Activated CD4-positive, alpha-beta T cell treated with anti-CD3 and anti-CD28 coated beads for 36 hours (primary cell): ENCODE measurements around the gene MAP4K4. TPM values are rescaled to one million over a fixed set of nuclear protein-coding genes. Genes with fewer than 3 reads are reported as not detected.

Experiments used
- ATAC-seq: fragments of 200-7000 bp; cut with Tn5 transposase; one replicate; pipeline ENCODE4 v1.10.0; 2021; ENCODE audit warnings: mild to moderate bottlenecking, moderate library complexity
- CTCF ChIA-PET: fragments of 350-600 bp; sonication (Branson Sonifier 250); formaldehyde crosslinking; loops from one replicate; lab custom pipeline; 2021; ENCODE audit warnings: antibody characterized with exemption; lab: Charles Lee
- POLR2A ChIA-PET: fragments of 350-600 bp; sonication (Branson Sonifier 250); formaldehyde crosslinking; loops from one replicate; lab custom pipeline; 2021; ENCODE audit warnings: antibody characterized with exemption, inconsistent platforms; lab: Charles Lee
- DNase-seq: peaks from one replicate; pipeline ENCODE4 v3.0.0-alpha.2; 2020
- H3K27ac Mint-ChIP-seq: one replicate; pipeline ENCODE4 v1.8.0; 2021; ENCODE audit warnings: mixed read lengths
- H3K27me3 Mint-ChIP-seq: one replicate; pipeline ENCODE4 v1.8.0; 2021; ENCODE audit warnings: mixed read lengths
- H3K36me3 Mint-ChIP-seq: one replicate; pipeline ENCODE4 v1.8.0; 2021; ENCODE audit warnings: low read depth, mixed read lengths
- H3K4me1 Mint-ChIP-seq: one replicate; pipeline ENCODE4 v1.8.0; 2021; ENCODE audit warnings: mixed read lengths
- H3K4me3 Mint-ChIP-seq: one replicate; pipeline ENCODE4 v1.8.0; 2021; ENCODE audit warnings: mild to moderate bottlenecking, moderate library complexity, mixed read lengths
- H3K9me3 Mint-ChIP-seq: one replicate; pipeline ENCODE4 v1.8.0; 2021; ENCODE audit warnings: low read depth, mixed read lengths
- intact Hi-C, 2 experiments: fragments of 100-400 bp; cut with DNase I in 1 of 2; cut with micrococcal nuclease in 1 of 2; formaldehyde crosslinking; loops; one replicate each; pipeline versions ENCODE4 v1.14.2 to v1.15.1; 2022 to 2024; cut with DNase I, micrococcal nuclease
- total RNA-seq, 2 experiments: library from RNA; stranded (reverse); gene quantifications; one replicate each; pipeline ENCODE4 v1.2.3, GENCODE V29; 2021

The MAP4K4 gene
- total RNA-seq, 2 experiments from 2014 or later, result 62.3 to 70.2 TPM

- H3K27me3 Mint-ChIP-seq, result no peaks in the 10 kb centered on the region
- ChIA-PET POLR2A (no interaction called here), CTCF (interaction anchor here (0.7 kb wide), 1 partner anchor 76 kb away, joined by 3 read pairs; no protein-coding TSS in a partner anchor)
- DNase-seq (no peak), ATAC-seq (no peak)
- H3K4me1 Mint-ChIP-seq, result peaks cover 63% of the 10 kb centered on the region
- intact Hi-C loops, result no loop called here
- H3K27ac Mint-ChIP-seq, result peak overlapping the region; percentile 26
- no peak overlapping the region for H3K4me3 Mint-ChIP-seq
- peaks cover 13% of the 10 kb centered on the region for H3K36me3 Mint-ChIP-seq
- H3K9me3 Mint-ChIP-seq, result no peaks in the 10 kb centered on the region
Measured at GRCh38 chr2:101803128-101803527, 105.6 kb downstream of the MAP4K4 start.

- ChIA-PET POLR2A (no interaction called here), CTCF (interaction anchor here (0.5 to 0.7 kb wide), 2 partner anchors 75 to 81 kb away, joined by 3 read pairs; no protein-coding TSS in a partner anchor)
- intact Hi-C loops, result no loop called here
- DNase-seq, result no peak
- H3K4me3 Mint-ChIP-seq, result no peak overlapping the region
- H3K36me3 Mint-ChIP-seq, result peaks cover 13% of the 10 kb centered on the region
- no peak overlapping the region for H3K27ac Mint-ChIP-seq
- H3K27me3 Mint-ChIP-seq, result no peaks in the 10 kb centered on the region
- ATAC-seq, result no peak
- no peaks in the 10 kb centered on the region for H3K9me3 Mint-ChIP-seq
- H3K4me1 Mint-ChIP-seq, result peaks cover 67% of the 10 kb centered on the region
Measured at GRCh38 chr2:101803945-101804696, 106.6 kb downstream of the MAP4K4 start.

GRCh38 chr2:101805152-101806088 is 107.9 kb downstream of the MAP4K4 start:
- ATAC-seq, result no peak
- intact Hi-C loops, result no loop called here

GRCh38 chr2:101806123-101806522 is 108.6 kb downstream of the MAP4K4 start:
- ChIA-PET CTCF (interaction anchor here (1.0 kb wide), 1 partner anchor 16 kb away, joined by 3 read pairs; no protein-coding TSS in a partner anchor), POLR2A (no interaction called here)
- peak overlapping the region; percentile 75 for H3K27ac Mint-ChIP-seq
- no peaks in the 10 kb centered on the region for H3K27me3 Mint-ChIP-seq
- no peak overlapping the region for H3K4me3 Mint-ChIP-seq
- ATAC-seq (peak; percentile 79), DNase-seq (peak; percentile 58)
- intact Hi-C loops, result no loop called here
- H3K9me3 Mint-ChIP-seq, result no peaks in the 10 kb centered on the region
- peaks cover 11% of the 10 kb centered on the region for H3K36me3 Mint-ChIP-seq
- peaks cover 67% of the 10 kb centered on the region for H3K4me1 Mint-ChIP-seq

More at GRCh38 chr2:101805152-101806088, 107.9 kb downstream of the MAP4K4 start:
- POLR2A ChIA-PET, result no interaction called here
- CTCF ChIA-PET, result interaction anchor here (1.0 kb wide), 1 partner anchor 16 kb away, joined by 3 read pairs; no protein-coding TSS in a partner anchor
- Mint-ChIP-seq H3K36me3 (peaks cover 11% of the 10 kb centered on the region), H3K27ac (peak overlapping the region; percentile 75), H3K9me3 (no peaks in the 10 kb centered on the region), H3K27me3 (no peaks in the 10 kb centered on the region), H3K4me3 (no peak overlapping the region), H3K4me1 (peaks cover 67% of the 10 kb centered on the region)
- DNase-seq, result no peak

GRCh38 chr2:101806701-101807100 is 109.2 kb downstream of the MAP4K4 start:
- intact Hi-C loops, result no loop called here
- Mint-ChIP-seq H3K36me3 (peaks cover 11% of the 10 kb centered on the region), H3K27ac (peak overlapping the region; percentile 86), H3K4me3 (peak overlapping the region; percentile 47), H3K27me3 (no peaks in the 10 kb centered on the region), H3K4me1 (peaks cover 71% of the 10 kb centered on the region), H3K9me3 (no peaks in the 10 kb centered on the region)
- no peak for DNase-seq
- ChIA-PET POLR2A (no interaction called here), CTCF (interaction anchor here (0.6 to 1.0 kb wide), 3 partner anchors 9 to 111 kb away, joined by 3 read pairs; no protein-coding TSS in a partner anchor)
- no peak for ATAC-seq

GRCh38 chr2:101807242-101807641 is 109.7 kb downstream of the MAP4K4 start:
- intact Hi-C loops, result no loop called here
- peak; percentile 17 for ATAC-seq
- Mint-ChIP-seq H3K36me3 (peaks cover 12% of the 10 kb centered on the region), H3K9me3 (no peaks in the 10 kb centered on the region), H3K4me3 (no peak overlapping the region), H3K27ac (peak overlapping the region; percentile 28), H3K4me1 (peaks cover 71% of the 10 kb centered on the region), H3K27me3 (no peaks in the 10 kb centered on the region)
- DNase-seq, result no peak
- CTCF ChIA-PET, result interaction anchor here (0.6 kb wide), 3 partner anchors 8 to 268 kb away, joined by 3 read pairs; no protein-coding TSS in a partner anchor
- POLR2A ChIA-PET, result no interaction called here

- no peak for DNase-seq
- peaks cover 69% of the 10 kb centered on the region for H3K4me1 Mint-ChIP-seq
- no peak overlapping the region for H3K4me3 Mint-ChIP-seq
- H3K9me3 Mint-ChIP-seq, result no peaks in the 10 kb centered on the region
- CTCF ChIA-PET, result interaction anchor here (0.6 to 1.4 kb wide), 2 partner anchors 14 to 269 kb away, joined by 3 to 4 read pairs; no protein-coding TSS in a partner anchor
- POLR2A ChIA-PET, result no interaction called here
- H3K27me3 Mint-ChIP-seq, result no peaks in the 10 kb centered on the region
- peaks cover 8% of the 10 kb centered on the region for H3K36me3 Mint-ChIP-seq
- intact Hi-C loops, result no loop called here
- no peak for ATAC-seq
- H3K27ac Mint-ChIP-seq, result no peak overlapping the region
Measured at GRCh38 chr2:101808006-101808562, 110.6 kb downstream of the MAP4K4 start.

GRCh38 chr2:101809698-101810097 is 112.2 kb downstream of the MAP4K4 start:
- ATAC-seq, result no peak
- intact Hi-C loops, result no loop called here
- H3K9me3 Mint-ChIP-seq, result no peaks in the 10 kb centered on the region
- POLR2A ChIA-PET, result no interaction called here
- peaks cover 71% of the 10 kb centered on the region for H3K4me1 Mint-ChIP-seq
- H3K27ac Mint-ChIP-seq, result peak overlapping the region; percentile 25
- CTCF ChIA-PET, result interaction anchor here (0.7 to 1.4 kb wide), 4 partner anchors 12 to 40 kb away, joined by 4 read pairs; no protein-coding TSS in a partner anchor
- peaks cover 13% of the 10 kb centered on the region for H3K36me3 Mint-ChIP-seq
- no peaks in the 10 kb centered on the region for H3K27me3 Mint-ChIP-seq
- no peak for DNase-seq
- H3K4me3 Mint-ChIP-seq, result no peak overlapping the region

- ATAC-seq (no peak), DNase-seq (no peak)
- H3K27me3 Mint-ChIP-seq, result no peaks in the 10 kb centered on the region
- no peak overlapping the region for H3K27ac Mint-ChIP-seq
- POLR2A ChIA-PET, result no interaction called here
- peaks cover 13% of the 10 kb centered on the region for H3K36me3 Mint-ChIP-seq
- H3K4me1 Mint-ChIP-seq, result peaks cover 72% of the 10 kb centered on the region
- H3K9me3 Mint-ChIP-seq, result no peaks in the 10 kb centered on the region
- intact Hi-C loops, result no loop called here
- no peak overlapping the region for H3K4me3 Mint-ChIP-seq
- CTCF ChIA-PET, result interaction anchor here (0.8 kb wide), 1 partner anchor 19 kb away, joined by 4 read pairs; no protein-coding TSS in a partner anchor
Measured at GRCh38 chr2:101811226-101812015, 113.9 kb downstream of the MAP4K4 start.

GRCh38 chr2:101812226-101812625 is 114.7 kb downstream of the MAP4K4 start:
- Mint-ChIP-seq H3K4me3 (no peak overlapping the region), H3K9me3 (no peaks in the 10 kb centered on the region), H3K4me1 (peaks cover 72% of the 10 kb centered on the region), H3K27ac (no peak overlapping the region), H3K27me3 (no peaks in the 10 kb centered on the region), H3K36me3 (peaks cover 13% of the 10 kb centered on the region)
- no peak for ATAC-seq
- intact Hi-C loops, result no loop called here
- CTCF ChIA-PET, result interaction anchor here (3.5 kb wide), 1 partner anchor 11 kb away, joined by 20 read pairs; no protein-coding TSS in a partner anchor
- POLR2A ChIA-PET, result no interaction called here
- DNase-seq, result no peak
